ENCODE measurements around the gene VARS2. TPM values are rescaled to one million over a fixed set of nuclear protein-coding genes. Genes with fewer than 3 reads are reported as not detected.

The VARS2 gene
- total and polyA plus RNA-seq, 9 of the 15 experiments (the other 6 are each of a cell fraction or from before 2014, with no cell fraction given): 1.6 to 53.6 (median 29.9) TPM

- TF ChIP-seq RUNX1 (IDR thresholded peaks at IDR 0.05; ENCODE audit: low read depth) (0 out of 2 replicates have a peak, but pooled peaks have one; percentile 6), SAP30 (IDR thresholded peaks at IDR 0.05; ENCODE audit: borderline replicate concordance, insufficient read depth, low read depth, low read length, poor library complexity, severe bottlenecking) (peak; percentile 10), LCOR (CRISPR knock-in tag; IDR thresholded peaks at IDR 0.05) (no peak), PYGO2 (tag; IDR thresholded peaks at IDR 0.05) (no peak), HDAC1 (IDR thresholded peaks at IDR 0.05) (0 out of 4 replicates have a peak, but pooled peaks of 1 of the 2 experiments have one; percentile 11), KLF16 (IDR thresholded peaks at IDR 0.05) (no peak), ELK1 (CRISPR knock-in tag; IDR thresholded peaks at IDR 0.05) (no peak), ATF3 (IDR thresholded peaks at IDR 0.05) (peak; percentile 94), ATF3 (CRISPR knock-in tag; conservative IDR thresholded peaks at IDR 0.05) (0 out of 2 replicates have a peak, but pooled peaks have one; percentile 44), DDX20 (tag; IDR thresholded peaks at IDR 0.05; ENCODE audit: low read depth) (no peak), CREB3 (tag; conservative IDR thresholded peaks at IDR 0.05; ENCODE audit: low read depth) (no peak), SMAD3 (CRISPR knock-in tag; conservative IDR thresholded peaks at IDR 0.05) (no peak), GATA2 (CRISPR knock-in tag; IDR thresholded peaks at IDR 0.05) (0 out of 2 replicates have a peak, but pooled peaks have one; percentile 12)
- TF ChIP-seq, protein P1, sequence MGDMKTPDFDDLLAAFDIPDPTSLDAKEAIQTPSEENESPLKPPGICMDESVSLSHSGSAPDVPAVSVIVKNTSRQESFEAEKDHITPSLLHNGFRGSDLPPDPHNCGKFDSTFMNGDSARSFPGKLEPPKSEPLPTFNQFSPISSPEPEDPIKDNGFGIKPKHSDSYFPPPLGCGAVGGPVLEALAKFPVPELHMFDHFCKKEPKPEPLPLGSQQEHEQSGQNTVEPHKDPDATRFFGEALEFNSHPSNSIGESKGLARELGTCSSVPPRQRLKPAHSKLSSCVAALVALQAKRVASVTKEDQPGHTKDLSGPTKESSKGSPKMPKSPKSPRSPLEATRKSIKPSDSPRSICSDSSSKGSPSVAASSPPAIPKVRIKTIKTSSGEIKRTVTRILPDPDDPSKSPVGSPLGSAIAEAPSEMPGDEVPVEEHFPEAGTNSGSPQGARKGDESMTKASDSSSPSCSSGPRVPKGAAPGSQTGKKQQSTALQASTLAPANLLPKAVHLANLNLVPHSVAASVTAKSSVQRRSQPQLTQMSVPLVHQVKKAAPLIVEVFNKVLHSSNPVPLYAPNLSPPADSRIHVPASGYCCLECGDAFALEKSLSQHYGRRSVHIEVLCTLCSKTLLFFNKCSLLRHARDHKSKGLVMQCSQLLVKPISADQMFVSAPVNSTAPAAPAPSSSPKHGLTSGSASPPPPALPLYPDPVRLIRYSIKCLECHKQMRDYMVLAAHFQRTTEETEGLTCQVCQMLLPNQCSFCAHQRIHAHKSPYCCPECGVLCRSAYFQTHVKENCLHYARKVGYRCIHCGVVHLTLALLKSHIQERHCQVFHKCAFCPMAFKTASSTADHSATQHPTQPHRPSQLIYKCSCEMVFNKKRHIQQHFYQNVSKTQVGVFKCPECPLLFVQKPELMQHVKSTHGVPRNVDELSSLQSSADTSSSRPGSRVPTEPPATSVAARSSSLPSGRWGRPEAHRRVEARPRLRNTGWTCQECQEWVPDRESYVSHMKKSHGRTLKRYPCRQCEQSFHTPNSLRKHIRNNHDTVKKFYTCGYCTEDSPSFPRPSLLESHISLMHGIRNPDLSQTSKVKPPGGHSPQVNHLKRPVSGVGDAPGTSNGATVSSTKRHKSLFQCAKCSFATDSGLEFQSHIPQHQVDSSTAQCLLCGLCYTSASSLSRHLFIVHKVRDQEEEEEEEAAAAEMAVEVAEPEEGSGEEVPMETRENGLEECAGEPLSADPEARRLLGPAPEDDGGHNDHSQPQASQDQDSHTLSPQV (IDR thresholded peaks at IDR 0.05): peak; percentile 69
- TF ChIP-seq, protein P2, sequence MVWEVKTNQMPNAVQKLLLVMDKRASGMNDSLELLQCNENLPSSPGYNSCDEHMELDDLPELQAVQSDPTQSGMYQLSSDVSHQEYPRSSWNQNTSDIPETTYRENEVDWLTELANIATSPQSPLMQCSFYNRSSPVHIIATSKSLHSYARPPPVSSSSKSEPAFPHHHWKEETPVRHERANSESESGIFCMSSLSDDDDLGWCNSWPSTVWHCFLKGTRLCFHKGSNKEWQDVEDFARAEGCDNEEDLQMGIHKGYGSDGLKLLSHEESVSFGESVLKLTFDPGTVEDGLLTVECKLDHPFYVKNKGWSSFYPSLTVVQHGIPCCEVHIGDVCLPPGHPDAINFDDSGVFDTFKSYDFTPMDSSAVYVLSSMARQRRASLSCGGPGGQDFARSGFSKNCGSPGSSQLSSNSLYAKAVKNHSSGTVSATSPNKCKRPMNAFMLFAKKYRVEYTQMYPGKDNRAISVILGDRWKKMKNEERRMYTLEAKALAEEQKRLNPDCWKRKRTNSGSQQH (CRISPR knock-in tag; IDR thresholded peaks at IDR 0.05): 0 out of 2 replicates have a peak, but pooled peaks have one; percentile 21
Measured at GRCh38 chr6:30885999-30886896, 27.8 kb upstream of the VARS2 start (continued).

Measured in K562 (cell line).